Immature natural killer cell (primary cell): Measurements from ENCODE around the gene CRYGS. TPM values are rescaled to one million over a fixed set of nuclear protein-coding genes. Genes with fewer than 3 reads are reported as not detected.
"Not testable (repeated sequence)": the region's sequence is repeated elsewhere in the genome, so short reads cannot be mapped to it uniquely, and the experiment has no call there.

Experiments
- DNase-seq, 3 donors: peaks; one replicate each; pipeline ENCODE4 v3.0.0; 2022; ENCODE audit warnings: mixed read lengths in 1 of 3
- H3K27ac Mint-ChIP-seq, 6 donors: one replicate each; pipeline ENCODE4 v1.8.0; 2020; ENCODE audit warnings: mixed read lengths in 6 of 6, mild to moderate bottlenecking in 5 of 6, inconsistent platforms in 4 of 6, moderate library complexity in 3 of 6
- H3K27me3 Mint-ChIP-seq, 3 donors: one replicate each; pipeline ENCODE4 v1.8.0; 2020 to 2021; ENCODE audit warnings: low read depth in 3 of 3, mild to moderate bottlenecking in 3 of 3, mixed read lengths in 3 of 3, moderate library complexity in 3 of 3, inconsistent platforms in 1 of 3
- H3K36me3 Mint-ChIP-seq, 3 donors: one replicate each; pipeline ENCODE4 v1.8.0; 2020; ENCODE audit warnings: mixed read lengths in 3 of 3, inconsistent platforms in 2 of 3, mild to moderate bottlenecking in 2 of 3
- H3K4me1 Mint-ChIP-seq, 2 donors: one replicate each; pipeline ENCODE4 v1.8.0; 2020; ENCODE audit warnings: inconsistent platforms in 2 of 2, mild to moderate bottlenecking in 2 of 2, mixed read lengths in 2 of 2, moderate library complexity in 1 of 2
- H3K4me3 Mint-ChIP-seq, 5 donors: one replicate each; pipeline ENCODE4 v1.8.0; 2020; ENCODE audit warnings: mild to moderate bottlenecking in 5 of 5, mixed read lengths in 5 of 5, inconsistent platforms in 3 of 5, moderate library complexity in 3 of 5
- H3K9me3 Mint-ChIP-seq, 6 donors: one replicate each; pipeline ENCODE4 v1.8.0; 2020; ENCODE audit warnings: mild to moderate bottlenecking in 6 of 6, mixed read lengths in 6 of 6, inconsistent platforms in 4 of 6, moderate library complexity in 3 of 6
- polyA plus RNA-seq, 3 donors: library from polyadenylated mRNA; unstranded; fragments of 300-500 nt; fragmentation: Illumina TruSeq; gene quantifications; one replicate each; pipeline ENCODE4 v1.2.3, GENCODE V29; 2021

CRYGS gene
- polyA plus RNA-seq, 3 donors from 2014 or later = 0.37 TPM; not detected in 2

- H3K4me3 Mint-ChIP-seq = no peak overlapping the region
- H3K36me3 Mint-ChIP-seq = no peaks in the 10 kb centered on the region
- H3K9me3 Mint-ChIP-seq = no peaks in the 10 kb centered on the region
- peaks cover 1 to 6% (median 4%) of the 10 kb centered on the region in 3 donors for H3K27me3 Mint-ChIP-seq
- H3K27ac Mint-ChIP-seq = no peak overlapping the region
- no peak for DNase-seq
- peaks cover 1 to 2% of the 10 kb centered on the region in 2 donors for H3K4me1 Mint-ChIP-seq
Observed at GRCh38 chr3:186509423-186509822, 34.8 kb downstream of the CRYGS start.

- H3K27me3 Mint-ChIP-seq = peaks cover 4 to 6% (median 4%) of the 10 kb centered on the region in 3 donors
- no peak for DNase-seq
- H3K27ac Mint-ChIP-seq = no peak overlapping the region
- no peaks in the 10 kb centered on the region for H3K36me3 Mint-ChIP-seq
- H3K4me1 Mint-ChIP-seq = peaks cover 0 to 2% of the 10 kb centered on the region in 2 donors
- no peaks in the 10 kb centered on the region for H3K9me3 Mint-ChIP-seq
- H3K4me3 Mint-ChIP-seq = no peak overlapping the region
Observed at GRCh38 chr3:186506857-186507256, 37.3 kb downstream of the CRYGS start.

- Mint-ChIP-seq H3K27ac (no peak overlapping the region), H3K36me3 (no peaks in the 10 kb centered on the region), H3K4me1 (peaks cover 0 to 2% of the 10 kb centered on the region in 2 donors), H3K4me3 (no peak overlapping the region), H3K9me3 (no peaks in the 10 kb centered on the region), H3K27me3 (peaks cover 0 to 3% (median 2%) of the 10 kb centered on the region in 3 donors)
- DNase-seq = no peak
Observed at GRCh38 chr3:186506191-186506739, 37.9 kb downstream of the CRYGS start.

GRCh38 chr3:186502966-186503712 lies 41.0 kb downstream of the CRYGS start:
- Mint-ChIP-seq H3K27me3 (peaks cover 0 to 3% (median 2%) of the 10 kb centered on the region in 3 donors), H3K4me3 (peak overlapping the region in 3 of 5 donors; percentile 21 to 37 (median 29)), H3K9me3 (no peaks in the 10 kb centered on the region), H3K27ac (no peak overlapping the region), H3K36me3 (no peaks in the 10 kb centered on the region), H3K4me1 (peaks cover 0 to 2% of the 10 kb centered on the region in 2 donors)
- DNase-seq = no peak

- no peak overlapping the region for H3K27ac Mint-ChIP-seq
- peak overlapping the region in 3 of 5 donors; percentile 21 to 37 (median 29) for H3K4me3 Mint-ChIP-seq
- no peak for DNase-seq
- no peaks in the 10 kb centered on the region for H3K36me3 Mint-ChIP-seq
- H3K9me3 Mint-ChIP-seq = no peaks in the 10 kb centered on the region
- H3K4me1 Mint-ChIP-seq = peaks cover 0 to 2% of the 10 kb centered on the region in 2 donors
- peaks cover 0 to 3% (median 2%) of the 10 kb centered on the region in 3 donors for H3K27me3 Mint-ChIP-seq
Observed at GRCh38 chr3:186502138-186502948, 41.8 kb downstream of the CRYGS start.

GRCh38 chr3:186499949-186500348 lies 44.2 kb downstream of the CRYGS start:
- H3K27me3 Mint-ChIP-seq, H3K36me3 Mint-ChIP-seq: not testable (repeated sequence)

GRCh38 chr3:186498022-186498421 lies 46.2 kb downstream of the CRYGS start:
- DNase-seq, H3K27me3 Mint-ChIP-seq, H3K36me3 Mint-ChIP-seq, H3K4me3 Mint-ChIP-seq, H3K9me3 Mint-ChIP-seq, H3K27ac Mint-ChIP-seq, H3K4me1 Mint-ChIP-seq: not testable (repeated sequence)

More at GRCh38 chr3:186499949-186500348, 44.2 kb downstream of the CRYGS start:
- DNase-seq, H3K27ac Mint-ChIP-seq, H3K4me1 Mint-ChIP-seq, H3K4me3 Mint-ChIP-seq, H3K9me3 Mint-ChIP-seq: not testable (repeated sequence)

- peaks cover 0 to 3% (median 1%) of the 10 kb centered on the region in 3 donors for H3K27me3 Mint-ChIP-seq
- peaks cover 0 to 2% of the 10 kb centered on the region in 2 donors for H3K4me1 Mint-ChIP-seq
- no peaks in the 10 kb centered on the region for H3K36me3 Mint-ChIP-seq
- no peaks in the 10 kb centered on the region for H3K9me3 Mint-ChIP-seq
- no peak for DNase-seq
- H3K27ac Mint-ChIP-seq = no peak overlapping the region
- no peak overlapping the region for H3K4me3 Mint-ChIP-seq
Observed at GRCh38 chr3:186497608-186498007, 46.6 kb downstream of the CRYGS start.

GRCh38 chr3:186496635-186497034 lies 47.5 kb downstream of the CRYGS start:
- Mint-ChIP-seq H3K36me3 (no peaks in the 10 kb centered on the region), H3K27ac (no peak overlapping the region), H3K4me1 (no peaks in the 10 kb centered on the region), H3K4me3 (no peak overlapping the region), H3K9me3 (no peaks in the 10 kb centered on the region), H3K27me3 (peaks cover 0 to 3% (median 1%) of the 10 kb centered on the region in 3 donors)
- DNase-seq = no peak

- Mint-ChIP-seq H3K4me1 (no peaks in the 10 kb centered on the region), H3K27me3 (peaks cover 0 to 3% (median 1%) of the 10 kb centered on the region in 3 donors), H3K27ac (no peak overlapping the region), H3K9me3 (no peaks in the 10 kb centered on the region), H3K36me3 (no peaks in the 10 kb centered on the region), H3K4me3 (no peak overlapping the region)
- no peak for DNase-seq
Observed at GRCh38 chr3:186496016-186496415, 48.2 kb downstream of the CRYGS start.

- H3K27ac Mint-ChIP-seq = no peak overlapping the region
- no peaks in the 10 kb centered on the region for H3K9me3 Mint-ChIP-seq
- H3K4me1 Mint-ChIP-seq = no peaks in the 10 kb centered on the region
- DNase-seq = no peak
- peaks cover 0 to 3% (median 0%) of the 10 kb centered on the region in 3 donors for H3K27me3 Mint-ChIP-seq
- peaks cover 0 to 4% (median 0%) of the 10 kb centered on the region in 3 donors for H3K36me3 Mint-ChIP-seq
- H3K4me3 Mint-ChIP-seq = no peak overlapping the region
Observed at GRCh38 chr3:186493525-186494255, 50.5 kb downstream of the CRYGS start.

- Mint-ChIP-seq H3K36me3 (peaks cover 0 to 4% (median 0%) of the 10 kb centered on the region in 3 donors), H3K27ac (no peak overlapping the region)
Observed at GRCh38 chr3:186492385-186492984, 51.7 kb downstream of the CRYGS start.

GRCh38 chr3:186489507-186489906 lies 54.7 kb downstream of the CRYGS start:
- peaks cover 0 to 3% (median 2%) of the 10 kb centered on the region in 3 donors for H3K27me3 Mint-ChIP-seq
- H3K9me3 Mint-ChIP-seq = no peaks in the 10 kb centered on the region
- H3K27ac Mint-ChIP-seq = no peak overlapping the region

More at GRCh38 chr3:186492385-186492984, 51.7 kb downstream of the CRYGS start:
- DNase-seq = no peak
- H3K9me3 Mint-ChIP-seq = no peaks in the 10 kb centered on the region
- H3K4me1 Mint-ChIP-seq = no peaks in the 10 kb centered on the region
- no peak overlapping the region for H3K4me3 Mint-ChIP-seq
- H3K27me3 Mint-ChIP-seq = peaks cover 0 to 3% (median 0%) of the 10 kb centered on the region in 3 donors

More at GRCh38 chr3:186489507-186489906, 54.7 kb downstream of the CRYGS start:
- no peak for DNase-seq
- H3K4me3 Mint-ChIP-seq = no peak overlapping the region
- no peaks in the 10 kb centered on the region for H3K4me1 Mint-ChIP-seq
- H3K36me3 Mint-ChIP-seq = peaks cover 0 to 4% (median 0%) of the 10 kb centered on the region in 3 donors
